Activated CD8-positive, alpha-beta memory T cell treated with anti-CD3 and anti-CD28 coated beads for 48 hours (primary cell): ENCODE measurements around the gene KREMEN1.
"Not testable (repeated sequence)": the region's sequence is repeated elsewhere in the genome, so short reads cannot be mapped to it uniquely, and the experiment has no call there.

Source experiments
- DNase-seq, 3 experiments: peaks; one replicate each; pipeline ENCODE4 v3.0.0-alpha.2; 2020; ENCODE audit warnings: low read depth in 2 of 3, low spot score in 2 of 3

KREMEN1 gene

GRCh38 chr22:29102300-29102699 lies 29.5 kb downstream of the KREMEN1 start:
- DNase-seq = no peak

- no peak for DNase-seq
These were observed 30.3 kb downstream of the KREMEN1 start for GRCh38 chr22:29103121-29103520.

- no peak for DNase-seq
These were observed 32.6 kb downstream of the KREMEN1 start for GRCh38 chr22:29105468-29105867.

GRCh38 chr22:29106839-29107238 lies 34.0 kb downstream of the KREMEN1 start:
- no peak for DNase-seq

GRCh38 chr22:29108137-29108536 lies 35.3 kb downstream of the KREMEN1 start:
- DNase-seq = no peak

DNA sequence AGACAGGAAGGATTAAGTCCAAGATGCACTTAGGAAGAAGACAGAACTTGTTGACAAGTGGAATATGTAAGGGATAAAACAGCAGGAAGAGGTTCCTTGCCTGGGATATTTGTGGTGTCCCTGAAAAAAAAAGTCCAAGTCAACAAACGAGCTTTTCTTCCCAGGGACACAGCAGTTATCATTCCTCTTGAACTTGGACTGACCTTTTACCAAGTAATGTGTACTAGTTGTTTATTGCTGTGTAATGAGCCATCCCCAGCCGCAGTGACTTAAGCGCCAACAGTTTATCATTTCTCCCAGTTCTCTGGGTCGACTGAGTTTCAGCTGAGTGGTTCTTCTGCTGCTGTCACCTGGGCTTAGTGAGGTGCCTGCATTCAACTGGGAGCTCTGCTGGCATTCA lies 37.0 kb downstream of the KREMEN1 start:
- no peak for DNase-seq

DNA sequence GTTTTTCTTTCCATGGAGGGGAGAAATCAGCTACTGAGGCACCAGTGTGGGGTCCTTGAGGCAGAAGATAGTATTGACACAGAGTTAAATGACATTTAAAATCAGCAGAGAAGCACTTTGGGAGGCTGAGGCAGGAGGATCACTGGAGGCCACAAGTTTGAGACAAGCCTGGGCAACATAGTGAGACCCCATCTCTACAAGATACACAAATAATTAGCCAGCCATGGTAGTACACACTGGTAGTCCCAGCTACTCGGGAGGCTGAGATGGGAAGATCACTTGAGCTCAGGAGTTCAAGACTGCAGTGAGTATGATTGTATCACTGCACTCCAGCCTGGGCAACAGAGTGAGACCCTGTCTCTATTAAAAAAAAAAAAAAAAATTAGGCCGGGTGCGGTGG lies 38.1 kb downstream of the KREMEN1 start:
- no peak for DNase-seq

- no peak for DNase-seq
These were observed 39.3 kb downstream of the KREMEN1 start for GRCh38 chr22:29112121-29112520.

DNA sequence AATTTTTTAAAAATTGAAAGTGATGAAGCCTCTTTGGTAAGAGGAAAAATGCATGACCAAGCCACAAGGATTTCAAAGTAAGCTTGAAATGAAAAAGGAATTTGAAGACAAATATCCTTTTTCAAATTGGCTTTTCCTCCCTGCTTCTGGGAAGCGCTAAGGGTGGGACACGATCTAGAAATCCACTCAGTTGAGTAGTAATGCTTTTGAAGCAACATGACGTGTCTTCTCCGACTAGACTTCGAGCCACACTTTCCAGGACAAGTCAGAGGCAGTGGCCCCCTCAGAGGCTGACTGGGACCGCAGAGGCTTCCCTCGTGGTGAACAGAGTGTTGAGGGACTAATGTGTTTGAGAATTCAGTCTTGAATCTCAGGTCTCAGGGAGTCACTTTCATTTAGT lies 39.8 kb downstream of the KREMEN1 start:
- DNase-seq = no peak

- DNase-seq = no peak
These were observed 40.5 kb downstream of the KREMEN1 start for GRCh38 chr22:29113319-29113718.

DNA sequence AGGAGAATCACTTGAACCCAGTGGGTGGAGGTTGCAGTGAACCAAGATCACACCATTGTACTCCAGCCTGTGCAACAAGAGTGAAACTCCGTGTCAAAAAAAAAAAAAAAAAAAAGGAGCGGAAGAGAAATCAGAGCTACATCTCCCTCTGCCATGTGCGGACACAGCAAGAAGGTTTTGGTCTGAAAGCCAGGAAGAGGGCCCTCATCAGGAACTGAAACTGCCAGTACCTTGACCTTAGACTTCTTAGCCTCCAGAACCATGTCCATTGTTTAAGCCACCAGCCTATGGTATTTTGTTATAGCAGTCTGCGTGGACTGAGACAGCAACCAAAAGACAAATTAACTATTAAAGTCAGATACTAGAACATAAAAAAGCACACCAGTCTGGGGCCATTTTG lies 41.6 kb downstream of the KREMEN1 start:
- no peak for DNase-seq

DNA sequence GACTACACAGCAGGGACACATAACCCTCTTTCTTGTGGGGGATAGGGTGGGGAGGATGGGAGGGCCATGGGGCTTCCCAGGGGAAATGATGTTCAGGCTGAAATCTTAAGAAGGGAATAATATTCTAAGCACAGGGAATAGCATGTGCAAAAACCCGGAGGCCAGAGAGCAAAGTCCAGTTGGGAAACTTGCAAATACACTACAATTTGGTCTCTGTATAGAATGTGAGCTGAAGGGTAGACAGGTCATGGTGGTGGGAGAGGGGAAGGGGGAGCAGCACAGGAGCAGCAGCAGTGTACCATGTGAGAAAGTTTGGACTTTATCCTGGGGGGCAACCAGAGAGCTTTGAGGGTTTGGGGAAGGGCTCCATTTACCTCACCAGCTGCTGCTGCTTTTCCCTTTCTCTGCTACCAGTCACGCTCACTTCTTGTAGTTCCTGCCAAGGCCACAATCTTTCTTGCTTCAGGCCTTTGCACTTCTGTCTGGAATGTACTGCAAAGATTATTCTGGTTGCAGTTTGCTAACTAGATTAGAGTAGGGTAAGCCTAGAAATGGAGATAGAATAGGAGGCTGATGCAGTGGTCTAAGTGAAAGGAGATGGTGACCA lies 43.0 kb downstream of the KREMEN1 start:
- no peak for DNase-seq

DNA sequence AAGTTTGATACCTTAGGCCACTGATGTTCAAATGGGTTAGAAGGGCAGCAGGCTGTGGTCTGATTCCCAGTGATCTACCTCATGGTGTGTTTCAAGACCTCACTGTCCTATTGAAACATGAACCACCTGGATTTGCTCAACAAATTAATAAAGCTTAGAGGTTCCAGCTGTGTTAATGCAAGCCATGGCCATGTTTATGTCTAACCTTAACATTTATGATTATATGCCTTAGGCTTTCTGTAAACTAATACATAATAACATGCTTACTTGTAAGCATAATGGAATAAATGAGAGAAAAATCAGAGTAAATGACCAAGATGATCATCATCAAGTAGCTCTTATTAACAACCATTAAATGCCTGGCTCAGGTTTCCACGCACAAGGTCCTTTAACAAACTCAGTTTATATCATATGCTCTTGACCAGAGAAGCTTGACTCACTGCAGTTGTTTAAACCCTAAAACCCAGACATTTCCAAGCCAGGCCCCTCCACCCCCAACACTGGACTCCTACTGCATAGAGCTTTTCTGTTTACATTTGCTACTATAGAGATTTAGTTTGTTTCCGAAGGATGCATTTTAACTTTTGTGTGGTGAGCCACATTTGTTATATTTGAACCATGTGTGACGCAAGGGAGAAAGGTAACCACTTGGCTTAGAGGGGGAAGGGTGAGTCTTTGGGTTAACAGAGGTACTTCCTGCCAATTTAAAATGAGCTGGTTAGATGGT lies 43.7 kb downstream of the KREMEN1 start:
- DNase-seq = no peak

GRCh38 chr22:29117799-29118477 lies 45.1 kb downstream of the KREMEN1 start:
- no peak for DNase-seq

DNA sequence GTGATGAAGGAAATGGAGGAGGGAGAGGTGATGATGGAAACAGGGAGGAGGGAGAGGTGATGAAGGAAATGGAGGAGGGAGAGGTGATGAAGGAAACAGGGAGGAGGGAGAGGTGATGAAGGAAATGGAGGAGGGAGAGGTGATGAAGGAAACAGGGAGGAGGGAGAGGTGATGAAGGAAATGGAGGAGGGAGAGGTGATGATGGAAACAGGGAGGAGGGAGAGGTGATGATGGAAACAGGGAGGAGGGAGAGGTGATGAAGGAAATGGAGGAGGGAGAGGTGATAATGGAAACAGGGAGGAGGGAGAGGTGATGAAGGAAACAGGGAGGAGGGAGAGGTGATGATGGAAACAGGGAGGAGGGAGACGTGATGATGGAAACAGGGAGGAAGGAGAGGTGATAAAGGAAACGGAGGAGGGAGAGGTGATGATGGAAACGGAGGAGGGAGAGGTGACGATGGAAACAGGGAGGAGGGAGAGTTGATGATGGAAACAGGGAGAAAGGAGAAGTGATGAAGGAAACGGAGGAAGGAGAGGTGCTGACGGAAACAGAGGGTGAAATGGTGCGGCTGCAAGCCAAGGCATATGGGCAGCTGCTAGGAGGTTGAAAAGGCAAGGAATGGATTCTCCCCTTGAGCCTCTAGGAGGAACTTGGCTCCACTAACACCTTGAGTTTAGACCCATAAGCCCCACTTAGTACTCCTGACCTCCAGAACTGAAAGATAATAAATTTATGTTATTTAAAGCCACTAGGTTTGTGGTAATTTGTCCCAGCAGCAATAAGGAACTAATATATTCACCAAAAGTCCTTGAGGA lies 47.5 kb downstream of the KREMEN1 start:
- not testable (repeated sequence) for DNase-seq

DNA sequence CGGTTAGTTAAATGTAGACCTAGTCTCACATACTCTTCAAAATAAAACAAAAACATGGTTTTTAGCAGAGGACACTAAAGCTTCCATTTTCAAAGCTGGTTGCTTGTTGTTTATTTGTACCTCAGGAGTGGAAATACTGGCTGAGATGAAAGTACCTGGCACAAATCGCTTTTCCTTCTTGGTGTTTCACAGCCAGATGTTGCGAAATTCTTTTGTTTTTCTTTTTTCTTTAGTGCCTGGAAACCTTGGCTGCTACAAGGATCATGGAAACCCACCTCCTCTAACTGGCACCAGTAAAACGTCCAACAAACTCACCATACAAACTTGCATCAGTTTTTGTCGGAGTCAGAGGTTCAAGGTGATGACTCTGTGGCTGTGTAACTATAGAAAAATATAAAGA lies 48.3 kb downstream of the KREMEN1 start:
- DNase-seq = no peak

DNA sequence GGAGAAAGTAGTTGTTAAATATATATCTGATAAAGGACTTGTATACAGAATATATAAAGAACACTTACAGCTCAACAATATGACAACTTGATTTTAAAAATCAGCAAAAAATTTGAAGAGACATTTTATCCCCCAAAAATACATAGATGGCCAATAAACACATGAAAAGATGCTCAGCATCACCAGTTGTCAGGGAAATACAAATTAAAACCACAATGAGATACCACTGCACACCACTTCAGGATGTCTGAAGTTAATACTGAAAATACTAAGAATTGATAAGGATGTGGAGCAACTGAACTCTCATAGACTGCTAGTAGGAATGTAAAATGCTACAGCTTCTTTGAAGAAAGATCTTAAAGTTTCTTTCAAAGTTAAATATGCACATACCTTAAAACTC lies 49.2 kb downstream of the KREMEN1 start:
- no peak for DNase-seq

GRCh38 chr22:29124777-29125442 lies 52.1 kb downstream of the KREMEN1 start:
- no peak for DNase-seq

GRCh38 chr22:29125443-29125778 lies 52.6 kb downstream of the KREMEN1 start:
- DNase-seq = no peak

DNA sequence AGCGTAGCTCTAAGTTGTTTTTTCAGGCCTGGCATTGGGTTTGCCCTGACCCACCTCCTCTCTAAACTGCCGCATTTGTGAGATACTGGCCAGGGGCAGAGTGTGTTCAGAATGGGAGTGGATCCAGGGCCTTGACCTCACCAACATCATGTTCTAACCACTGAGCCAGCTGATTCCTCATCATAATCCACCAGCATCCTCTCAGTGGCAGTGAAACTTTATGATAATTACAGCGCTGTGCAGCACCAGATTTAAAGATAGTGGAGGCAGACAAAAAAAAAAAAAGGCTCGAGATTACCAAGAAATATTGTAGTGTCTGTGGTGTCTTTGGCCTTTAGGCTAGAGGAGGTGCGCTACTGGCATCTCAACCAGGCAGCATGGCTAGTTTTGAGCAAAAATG lies 53.0 kb downstream of the KREMEN1 start:
- DNase-seq = no peak

DNA sequence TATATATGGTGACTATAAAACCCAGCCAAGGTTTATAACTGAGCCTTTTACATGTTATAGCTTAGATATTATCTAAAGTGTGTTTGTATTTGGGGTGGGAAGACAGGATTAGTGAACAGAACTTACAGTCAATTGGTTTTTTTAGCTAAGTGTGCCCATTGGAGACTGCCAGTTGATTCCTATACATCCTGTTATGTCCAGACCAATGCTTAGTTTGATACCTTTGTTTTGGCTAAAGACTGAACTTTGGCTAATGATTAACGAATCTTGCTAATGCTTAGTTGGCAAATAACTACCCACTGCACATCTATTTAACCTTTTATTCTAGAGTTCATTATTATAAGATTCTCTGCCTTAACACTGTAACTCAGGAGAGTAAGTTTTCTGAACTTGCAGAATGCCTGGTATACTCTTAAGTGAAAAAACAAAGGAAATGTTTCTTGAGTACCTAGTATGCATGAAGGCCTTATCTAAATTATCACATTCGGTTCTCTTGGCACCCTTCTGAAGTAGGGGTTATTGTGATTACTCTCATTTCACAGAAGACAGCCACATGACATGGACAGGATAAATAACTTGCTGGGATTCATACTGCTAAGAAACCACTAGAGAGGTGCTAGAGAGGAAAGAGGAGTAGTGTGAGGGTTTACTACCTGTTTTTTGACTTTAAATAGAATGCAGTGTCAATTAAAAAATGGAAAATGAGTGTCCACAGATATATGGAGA lies 54.0 kb downstream of the KREMEN1 start:
- no peak for DNase-seq
